HEK293 (cell line): Measurements from ENCODE around the gene APOBEC4.
A peak's percentile ranks its signal among the peaks of the same experiment; 100 is the strongest.

Source experiments
- KLF1 ChIP-seq: fragments of 450-650 bp; formaldehyde crosslinking; IDR thresholded peaks from 2 replicates; pipeline ENCODE4 v1.5.1; 2016; ENCODE audit warnings: missing biosample characterization, missing genetic modification characterization
- KLF16 ChIP-seq: fragments of 450-650 bp; formaldehyde crosslinking; IDR thresholded peaks from 2 replicates; pipeline ENCODE4 v1.5.1; 2017; ENCODE audit warnings: missing biosample characterization, missing genetic modification characterization
- KLF17 ChIP-seq: fragments of 450-650 bp; formaldehyde crosslinking; IDR thresholded peaks from 2 replicates; pipeline ENCODE4 v1.5.1; 2016; ENCODE audit warnings: missing biosample characterization, missing genetic modification characterization
- MEIS1 ChIP-seq: sonication (generic); formaldehyde crosslinking; IDR thresholded peaks from 2 replicates; pipeline ENCODE4 v1.8.1; 2022; ENCODE audit warnings: missing genetic modification reagents, mild to moderate bottlenecking, borderline replicate concordance
- PRDM10 ChIP-seq: fragments of 450-650 bp; formaldehyde crosslinking; IDR thresholded peaks from 2 replicates; pipeline ENCODE4 v1.5.1; 2016; ENCODE audit warnings: missing biosample characterization, missing genetic modification characterization
- SCRT2 ChIP-seq: fragments of 450-650 bp; formaldehyde crosslinking; IDR thresholded peaks from 2 replicates; pipeline ENCODE4 v1.5.1; 2016; ENCODE audit warnings: missing biosample characterization, missing genetic modification characterization
- SP3 ChIP-seq: fragments of 450-650 bp; formaldehyde crosslinking; IDR thresholded peaks from 2 replicates; pipeline ENCODE4 v1.5.1; 2016; ENCODE audit warnings: missing biosample characterization, missing genetic modification characterization
- ZBTB49 ChIP-seq: fragments of 450-650 bp; formaldehyde crosslinking; IDR thresholded peaks from 2 replicates; pipeline ENCODE4 v1.5.1; 2016; ENCODE audit warnings: missing biosample characterization, missing genetic modification characterization, low read depth
- ZNF18 ChIP-seq: fragments of 450-650 bp; formaldehyde crosslinking; IDR thresholded peaks from 2 replicates; pipeline ENCODE4 v1.5.1; 2016; ENCODE audit warnings: missing biosample characterization, missing genetic modification characterization
- ZNF2 ChIP-seq: fragments of 450-650 bp; formaldehyde crosslinking; IDR thresholded peaks from 2 replicates; pipeline ENCODE4 v1.5.1; 2016; ENCODE audit warnings: missing biosample characterization, missing genetic modification characterization
- ZNF302 ChIP-seq: fragments of 450-650 bp; formaldehyde crosslinking; IDR thresholded peaks from 2 replicates; pipeline ENCODE4 v1.5.1; 2016; ENCODE audit warnings: missing biosample characterization, missing genetic modification characterization, low read depth
- ZNF324 ChIP-seq: fragments of 450-650 bp; formaldehyde crosslinking; IDR thresholded peaks from 2 replicates; pipeline ENCODE4 v1.5.1; 2016; ENCODE audit warnings: missing biosample characterization, missing genetic modification characterization
- ZNF335 ChIP-seq: fragments of 450-650 bp; formaldehyde crosslinking; conservative IDR thresholded peaks from 2 replicates; pipeline ENCODE4 v1.5.1; 2016; ENCODE audit warnings: missing biosample characterization, missing genetic modification characterization
- ZNF510 ChIP-seq: fragments of 450-650 bp; formaldehyde crosslinking; IDR thresholded peaks from 2 replicates; pipeline ENCODE4 v1.5.1; 2018; ENCODE audit warnings: mild to moderate bottlenecking, missing genetic modification characterization, missing biosample characterization; ENCODE audit not compliant: insufficient replicate concordance
- ZNF629 ChIP-seq: fragments of 450-650 bp; formaldehyde crosslinking; IDR thresholded peaks from 2 replicates; pipeline ENCODE4 v1.5.1; 2017; ENCODE audit warnings: missing biosample characterization, missing genetic modification characterization
- ZNF654 ChIP-seq: fragments of 450-650 bp; formaldehyde crosslinking; IDR thresholded peaks from 2 replicates; pipeline ENCODE4 v1.5.1; 2016; ENCODE audit warnings: low read depth, missing biosample characterization, missing genetic modification characterization
- ZNF692 ChIP-seq: fragments of 450-650 bp; formaldehyde crosslinking; IDR thresholded peaks from 2 replicates; pipeline ENCODE4 v1.5.1; 2016; ENCODE audit warnings: missing biosample characterization, missing genetic modification characterization
- ZNF707 ChIP-seq: fragments of 450-650 bp; formaldehyde crosslinking; IDR thresholded peaks from 2 replicates; pipeline ENCODE4 v1.5.1; 2016; ENCODE audit warnings: missing biosample characterization, missing genetic modification characterization
- ZSCAN16 ChIP-seq: fragments of 450-650 bp; formaldehyde crosslinking; IDR thresholded peaks from 2 replicates; pipeline ENCODE4 v1.5.1; 2016; ENCODE audit warnings: missing biosample characterization, missing genetic modification characterization
- ZXDB ChIP-seq: fragments of 450-650 bp; formaldehyde crosslinking; IDR thresholded peaks from 2 replicates; pipeline ENCODE4 v1.5.1; 2016; ENCODE audit warnings: missing biosample characterization, missing genetic modification characterization
- TF ChIP-seq, protein P1 (sequence below): fragments of 450-650 bp; formaldehyde crosslinking; IDR thresholded peaks from 2 replicates; pipeline ENCODE4 v1.5.1; 2016; ENCODE audit warnings: missing biosample characterization, missing genetic modification characterization

APOBEC4 gene

DNA sequence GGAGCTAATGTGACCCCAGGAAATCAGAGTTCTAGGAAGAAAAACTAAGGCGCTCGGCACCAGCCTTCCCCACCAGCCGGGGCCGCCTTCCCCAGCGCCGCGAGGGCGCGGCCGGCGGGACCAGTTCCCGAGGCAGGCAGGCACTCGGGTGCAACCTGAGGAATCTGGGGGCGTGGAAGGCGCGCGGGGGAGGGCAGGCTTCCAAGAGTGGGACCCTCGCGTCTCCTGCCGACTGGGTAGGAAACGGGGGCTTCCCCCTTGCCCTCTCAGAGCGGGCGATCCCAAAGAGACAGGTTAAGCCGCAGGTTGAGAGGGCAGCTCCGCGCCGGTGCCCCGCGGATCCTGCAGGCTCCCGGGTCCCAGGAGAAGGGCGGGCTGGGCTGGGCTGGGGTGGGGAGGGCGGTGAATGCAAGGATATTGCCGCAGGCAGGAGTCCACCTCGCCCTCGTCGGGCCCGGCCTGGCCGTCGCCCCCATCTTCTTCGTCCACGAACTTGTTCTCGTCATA lies 18.0 kb downstream of the APOBEC4 start (continued):
- TF ChIP-seq SP3 (peak; percentile 26), PRDM10 (tag by site-specific recombination) (peak; percentile 79), ZNF335 (tag by site-specific recombination) (peak; percentile 85), ZNF2 (tag by site-specific recombination) (peak; percentile 38; the same call in 1 of the 2 replicates), ZNF324 (peak; percentile 39; the same call in 1 of the 2 replicates), KLF16 (tag by site-specific recombination) (peak; percentile 86; the same call in 1 of the 2 replicates), ZBTB49 (tag by site-specific recombination) (no peak), ZNF18 (no peak), KLF1 (tag by site-specific recombination) (peak; percentile 77), ZSCAN16 (tag by site-specific recombination) (no peak), ZXDB (no peak), KLF17 (tag by site-specific recombination) (0 out of 2 replicates have a peak, but pooled peaks have one; percentile 78), MEIS1 (CRISPR knock-in tag) (no peak), ZNF510 (tag by site-specific recombination) (no peak), ZNF692 (peak; percentile 55; the same call in 1 of the 2 replicates), ZNF654 (tag by site-specific recombination) (no peak), ZNF707 (tag by site-specific recombination) (no peak), ZNF629 (tag by site-specific recombination) (no peak), SCRT2 (tag by site-specific recombination) (peak; percentile 95), ZNF302 (tag by site-specific recombination) (no peak)
- TF ChIP-seq, protein P1, sequence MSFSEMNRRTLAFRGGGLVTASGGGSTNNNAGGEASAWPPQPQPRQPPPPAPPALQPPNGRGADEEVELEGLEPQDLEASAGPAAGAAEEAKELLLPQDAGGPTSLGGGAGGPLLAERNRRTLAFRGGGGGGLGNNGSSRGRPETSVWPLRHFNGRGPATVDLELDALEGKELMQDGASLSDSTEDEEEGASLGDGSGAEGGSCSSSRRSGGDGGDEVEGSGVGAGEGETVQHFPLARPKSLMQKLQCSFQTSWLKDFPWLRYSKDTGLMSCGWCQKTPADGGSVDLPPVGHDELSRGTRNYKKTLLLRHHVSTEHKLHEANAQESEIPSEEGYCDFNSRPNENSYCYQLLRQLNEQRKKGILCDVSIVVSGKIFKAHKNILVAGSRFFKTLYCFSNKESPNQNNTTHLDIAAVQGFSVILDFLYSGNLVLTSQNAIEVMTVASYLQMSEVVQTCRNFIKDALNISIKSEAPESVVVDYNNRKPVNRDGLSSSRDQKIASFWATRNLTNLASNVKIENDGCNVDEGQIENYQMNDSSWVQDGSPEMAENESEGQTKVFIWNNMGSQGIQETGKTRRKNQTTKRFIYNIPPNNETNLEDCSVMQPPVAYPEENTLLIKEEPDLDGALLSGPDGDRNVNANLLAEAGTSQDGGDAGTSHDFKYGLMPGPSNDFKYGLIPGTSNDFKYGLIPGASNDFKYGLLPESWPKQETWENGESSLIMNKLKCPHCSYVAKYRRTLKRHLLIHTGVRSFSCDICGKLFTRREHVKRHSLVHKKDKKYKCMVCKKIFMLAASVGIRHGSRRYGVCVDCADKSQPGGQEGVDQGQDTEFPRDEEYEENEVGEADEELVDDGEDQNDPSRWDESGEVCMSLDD (tag by site-specific recombination), result peak; percentile 39; the same call in 1 of the 2 replicates
